HEK293T (cell line): ENCODE measurements around the gene CAMLG.

Source experiments
- CTCF ChIA-PET: fragments of 350-600 bp; formaldehyde crosslinking; extraction: SDS; loops from one replicate; lab custom pipeline; 2021; ENCODE audit warnings: antibody characterized with exemption, inconsistent platforms; lab: Yijun Ruan, JAX
- POLR2A ChIA-PET: fragments of 350-600 bp; formaldehyde crosslinking; extraction: SDS; loops from one replicate; lab custom pipeline; 2020; ENCODE audit warnings: antibody characterized with exemption, inconsistent platforms; lab: Yijun Ruan, JAX
- DNase-seq: peaks from one replicate; pipeline ENCODE4 v3.0.0; 2012; ENCODE audit warnings: mixed read lengths; ENCODE audit errors: extremely low spot score
- ARNT ChIP-seq: fragments of 450-650 bp; IDR thresholded peaks from 2 replicates; pipeline ENCODE4 v1.6.1; 2017; ENCODE audit warnings: mild to moderate bottlenecking
- BHLHE40 ChIP-seq: fragments of 450-650 bp; IDR thresholded peaks from 2 replicates; pipeline ENCODE4 v1.6.1; 2016; ENCODE audit warnings: mild to moderate bottlenecking, moderate library complexity, borderline replicate concordance
- CTBP1 ChIP-seq: fragments of 450-650 bp; IDR thresholded peaks from 2 replicates; pipeline ENCODE4 v1.6.1; 2016; ENCODE audit warnings: borderline replicate concordance
- ELF4 ChIP-seq: fragments of 450-650 bp; IDR thresholded peaks from 2 replicates; pipeline ENCODE4 v1.6.1; 2017; ENCODE audit warnings: antibody characterized with exemption
- FOXA1 ChIP-seq: fragments of 450-650 bp; IDR thresholded peaks from 2 replicates; pipeline ENCODE4 v1.6.1; 2016; ENCODE audit warnings: mild to moderate bottlenecking
- FOXK2 ChIP-seq: fragments of 450-650 bp; IDR thresholded peaks from 2 replicates; pipeline ENCODE4 v1.6.1; 2016; ENCODE audit warnings: mild to moderate bottlenecking
- FOXM1 ChIP-seq: fragments of 450-650 bp; IDR thresholded peaks from 2 replicates; pipeline ENCODE4 v1.6.1; 2017; ENCODE audit warnings: mild to moderate bottlenecking, borderline replicate concordance
- HDGF ChIP-seq: fragments of 450-650 bp; IDR thresholded peaks from 2 replicates; pipeline ENCODE4 v1.6.1; 2017; ENCODE audit warnings: antibody characterized with exemption, borderline replicate concordance
- L3MBTL2 ChIP-seq: fragments of 450-650 bp; conservative IDR thresholded peaks from 2 replicates; pipeline ENCODE4 v1.6.1; 2016; ENCODE audit warnings: mild to moderate bottlenecking
- LEF1 ChIP-seq: fragments of 450-650 bp; IDR thresholded peaks from 2 replicates; pipeline ENCODE4 v1.6.1; 2017; ENCODE audit warnings: mild to moderate bottlenecking, borderline replicate concordance
- NFRKB ChIP-seq: fragments of 450-650 bp; IDR thresholded peaks from 2 replicates; pipeline ENCODE4 v1.6.1; 2016; ENCODE audit warnings: mild to moderate bottlenecking, moderate library complexity
- SP1 ChIP-seq: fragments of 450-650 bp; IDR thresholded peaks from 2 replicates; pipeline ENCODE4 v1.6.1; 2017
- SUZ12 ChIP-seq: fragments of 450-650 bp; IDR thresholded peaks from 2 replicates; pipeline ENCODE4 v1.6.1; 2016; ENCODE audit warnings: mild to moderate bottlenecking
- TARDBP ChIP-seq: fragments of 450-650 bp; IDR thresholded peaks from 2 replicates; pipeline ENCODE4 v1.6.1; 2016
- ZNF384 ChIP-seq: fragments of 450-650 bp; IDR thresholded peaks from 2 replicates; pipeline ENCODE4 v1.6.1; 2016
- TF ChIP-seq, protein P1 (sequence below): fragments of 450-650 bp; IDR thresholded peaks from 2 replicates; pipeline ENCODE4 v1.6.1; 2016

CAMLG gene

DNA sequence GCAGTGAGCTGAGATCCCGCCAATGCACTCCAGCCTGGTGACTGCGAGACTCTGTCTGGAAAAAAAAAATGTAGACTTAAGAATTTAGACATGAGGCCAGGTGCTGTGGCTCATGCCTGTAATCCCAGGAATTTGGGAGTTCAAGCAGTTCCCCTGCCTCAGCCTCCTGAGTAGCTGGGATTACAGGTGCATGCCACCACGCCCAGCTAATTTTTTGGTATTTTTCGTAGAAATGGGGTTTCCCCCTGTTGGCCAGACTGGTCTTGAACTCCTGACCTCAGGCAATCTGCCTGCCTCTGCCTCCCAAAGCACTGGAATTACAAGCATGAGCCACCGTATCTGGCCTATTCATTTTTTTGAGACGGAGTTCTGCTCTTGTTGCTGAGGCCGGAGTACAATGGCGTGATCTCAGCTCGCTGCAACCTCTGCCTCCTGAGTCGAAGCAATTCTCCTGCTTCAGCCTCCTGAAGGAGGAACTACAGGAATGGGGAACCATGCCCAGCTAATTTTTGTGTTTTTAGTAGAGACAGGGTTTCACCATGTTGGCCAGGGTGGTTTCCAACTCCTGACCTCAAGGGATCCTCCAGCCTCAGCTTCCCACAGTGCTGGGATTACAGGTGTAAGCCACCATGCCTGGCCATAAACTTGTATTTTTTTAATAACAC is 34.2 kb downstream of the CAMLG start:
- no peak for TF ChIP-seq ZNF384
- no peak for TF ChIP-seq ELF4
- no peak for TF ChIP-seq FOXK2
- no peak for TF ChIP-seq SUZ12
- TF ChIP-seq L3MBTL2 = no peak
- TF ChIP-seq FOXM1 = no peak
- no peak for TF ChIP-seq LEF1
- no peak for TF ChIP-seq BHLHE40
- no peak for TF ChIP-seq TARDBP
- TF ChIP-seq SP1 = no peak
- TF ChIP-seq, protein P1, sequence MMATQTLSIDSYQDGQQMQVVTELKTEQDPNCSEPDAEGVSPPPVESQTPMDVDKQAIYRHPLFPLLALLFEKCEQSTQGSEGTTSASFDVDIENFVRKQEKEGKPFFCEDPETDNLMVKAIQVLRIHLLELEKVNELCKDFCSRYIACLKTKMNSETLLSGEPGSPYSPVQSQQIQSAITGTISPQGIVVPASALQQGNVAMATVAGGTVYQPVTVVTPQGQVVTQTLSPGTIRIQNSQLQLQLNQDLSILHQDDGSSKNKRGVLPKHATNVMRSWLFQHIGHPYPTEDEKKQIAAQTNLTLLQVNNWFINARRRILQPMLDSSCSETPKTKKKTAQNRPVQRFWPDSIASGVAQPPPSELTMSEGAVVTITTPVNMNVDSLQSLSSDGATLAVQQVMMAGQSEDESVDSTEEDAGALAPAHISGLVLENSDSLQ = no peak
- no peak for TF ChIP-seq FOXA1
- no peak for TF ChIP-seq ARNT
- TF ChIP-seq HDGF = no peak
- no peak for TF ChIP-seq CTBP1
- no peak for TF ChIP-seq NFRKB
- no peak for DNase-seq
- POLR2A ChIA-PET = no interaction called here
- CTCF ChIA-PET = no interaction called here

DNA sequence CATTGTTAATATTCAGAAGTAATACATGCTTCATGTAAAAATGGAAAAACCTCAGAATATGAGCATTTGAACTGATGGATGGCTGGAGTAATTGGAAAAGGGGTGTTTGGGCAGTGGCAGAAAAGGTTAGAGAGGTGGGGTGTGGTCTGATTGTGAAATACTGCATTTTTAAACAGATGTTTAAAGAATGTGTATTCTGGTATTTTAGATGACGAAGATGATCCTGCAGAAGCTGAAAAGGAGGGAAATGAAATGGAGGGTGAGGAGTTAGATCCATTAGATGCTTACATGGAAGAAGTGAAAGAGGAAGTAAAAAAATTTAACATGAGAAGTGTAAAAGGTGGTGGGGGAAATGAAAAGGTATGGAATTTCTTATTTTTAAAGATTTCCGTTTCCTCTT is 39.0 kb downstream of the CAMLG start:
- TF ChIP-seq LEF1 (no peak), HDGF (no peak), ELF4 (no peak), FOXK2 (no peak), TARDBP (no peak), CTBP1 (no peak), SUZ12 (no peak), FOXM1 (no peak), L3MBTL2 (no peak), BHLHE40 (no peak), ARNT (no peak), NFRKB (no peak), ZNF384 (no peak), FOXA1 (no peak), SP1 (no peak)
- TF ChIP-seq, protein P1 = no peak
- ChIA-PET CTCF (interaction anchor here (0.7 kb wide), 1 partner anchor 14 kb away, joined by 10 read pairs; no protein-coding TSS in a partner anchor), POLR2A (interaction anchor here (1.0 kb wide), 1 partner anchor 39 kb away, joined by 3 read pairs; no protein-coding TSS in a partner anchor)
- no peak for DNase-seq

DNA sequence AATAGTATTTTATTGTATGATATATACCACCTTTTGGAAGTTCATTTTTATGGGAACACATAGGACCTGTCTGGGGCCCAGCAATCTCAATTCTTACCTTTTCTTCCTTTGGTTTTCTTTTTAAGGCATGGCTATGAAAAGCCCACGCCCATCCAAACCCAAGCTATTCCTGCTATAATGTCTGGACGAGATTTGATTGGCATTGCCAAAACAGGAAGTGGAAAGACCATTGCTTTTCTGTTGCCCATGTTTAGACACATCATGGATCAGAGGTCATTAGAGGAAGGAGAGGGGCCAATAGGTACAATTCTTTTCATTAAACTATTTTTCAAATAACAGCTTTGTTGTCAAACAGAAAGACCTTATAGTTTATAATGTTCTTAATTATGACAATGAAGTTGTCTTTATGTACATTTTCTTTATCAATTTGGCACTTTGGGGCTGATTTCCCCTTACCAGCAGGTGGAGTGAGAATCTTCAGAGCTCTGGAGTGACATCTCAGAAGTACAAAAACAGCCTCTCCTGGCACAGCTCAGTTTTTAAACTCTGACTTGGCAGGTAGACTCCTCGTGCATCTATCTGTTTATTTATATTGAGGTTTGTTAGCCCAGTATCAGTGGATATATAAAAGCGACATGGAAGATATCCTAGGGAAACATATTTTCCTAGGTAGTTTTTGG is 46.0 kb downstream of the CAMLG start:
- CTCF ChIA-PET = no interaction called here
- POLR2A ChIA-PET = interaction anchor here (0.7 kb wide), 1 partner anchor 10 kb away, joined by 3 read pairs; no protein-coding TSS in a partner anchor
- DNase-seq = no peak
- TF ChIP-seq LEF1 = no peak
- TF ChIP-seq FOXM1 = no peak
- no peak for TF ChIP-seq FOXA1
- TF ChIP-seq CTBP1 = no peak
- TF ChIP-seq HDGF = no peak
- no peak for TF ChIP-seq ZNF384
- TF ChIP-seq TARDBP = no peak
- TF ChIP-seq BHLHE40 = no peak
- TF ChIP-seq SUZ12 = no peak
- no peak for TF ChIP-seq FOXK2
- TF ChIP-seq ELF4 = no peak
- TF ChIP-seq SP1 = no peak

DNA sequence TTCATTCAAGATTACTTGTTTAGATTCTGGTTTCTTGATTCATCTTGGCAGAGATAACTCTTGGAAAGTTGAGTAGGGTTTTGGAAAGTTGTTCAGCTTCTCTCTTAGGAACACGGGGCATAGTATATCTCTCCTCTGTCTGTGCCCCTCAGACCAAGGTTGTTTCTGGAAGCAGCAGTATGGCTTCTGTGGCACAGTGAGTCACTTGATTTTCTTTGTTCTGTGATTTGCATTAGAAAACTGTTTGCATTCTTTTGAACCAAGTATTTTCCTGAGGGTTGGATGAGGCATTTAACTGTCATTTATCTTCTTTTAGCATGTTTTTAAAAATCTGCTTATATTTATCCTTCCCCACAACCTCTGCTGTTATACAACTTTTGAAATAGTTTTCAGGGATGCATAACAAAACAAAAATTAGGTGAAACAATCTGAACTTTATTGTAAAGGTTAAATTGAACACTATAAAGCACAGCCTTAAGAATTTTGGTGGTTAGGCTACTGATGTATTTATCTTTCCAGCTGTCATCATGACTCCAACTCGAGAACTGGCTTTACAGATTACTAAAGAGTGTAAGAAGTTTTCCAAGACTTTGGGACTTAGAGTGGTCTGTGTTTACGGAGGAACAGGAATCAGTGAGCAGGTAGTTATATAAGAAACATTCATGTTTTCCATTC is 46.7 kb downstream of the CAMLG start:
- ChIA-PET POLR2A (no interaction called here), CTCF (no interaction called here)
- no peak for DNase-seq
- TF ChIP-seq ARNT = no peak
- no peak for TF ChIP-seq FOXK2
- no peak for TF ChIP-seq ZNF384
- no peak for TF ChIP-seq L3MBTL2
- no peak for TF ChIP-seq SUZ12
- no peak for TF ChIP-seq CTBP1
- TF ChIP-seq ELF4 = no peak
- TF ChIP-seq HDGF = no peak
- no peak for TF ChIP-seq NFRKB
- TF ChIP-seq TARDBP = no peak
- TF ChIP-seq FOXA1 = no peak
- no peak for TF ChIP-seq BHLHE40

DNA sequence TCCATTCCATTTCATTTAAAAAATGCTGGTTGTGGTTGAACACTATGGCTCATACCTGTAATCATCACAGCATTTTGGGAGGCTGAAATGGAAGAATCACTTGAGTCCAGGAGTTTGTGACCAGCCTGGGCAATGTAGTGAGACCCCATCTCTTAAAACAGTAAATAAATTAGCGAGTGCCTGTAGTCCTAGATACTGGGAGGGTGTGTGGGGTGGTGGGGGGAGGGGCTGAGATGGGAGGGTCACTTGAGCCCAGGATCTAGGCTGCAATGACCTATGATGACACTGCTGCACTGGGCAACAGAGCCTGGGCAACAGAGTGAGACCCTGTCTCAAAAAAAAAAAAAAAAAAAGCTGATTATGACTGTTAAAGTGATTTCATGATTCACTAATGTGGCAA is 49.3 kb downstream of the CAMLG start:
- CTCF ChIA-PET = no interaction called here
- POLR2A ChIA-PET = no interaction called here
- TF ChIP-seq HDGF (no peak), BHLHE40 (no peak), L3MBTL2 (no peak), CTBP1 (no peak), FOXM1 (no peak), SP1 (no peak), TARDBP (no peak), FOXA1 (no peak), ELF4 (no peak), SUZ12 (no peak), NFRKB (no peak), ARNT (no peak), LEF1 (no peak), FOXK2 (no peak), ZNF384 (no peak)
- TF ChIP-seq, protein P1 = no peak
- DNase-seq = no peak
